Hippocampal formation (tissue), 2 donors: Measurements from ENCODE around the gene SPDEF.

ENCODE experiments used
- DNase-seq, 2 donors: peaks; one replicate each; lab custom pipeline; 2025; lab: John Stamatoyannopoulos, UW

The SPDEF gene

GRCh38 chr6:34514593-34515472 is 41.3 kb downstream of the SPDEF start:
- DNase-seq: peak; percentile 19 to 36

GRCh38 chr6:34514112-34514511 is 42.0 kb downstream of the SPDEF start:
- no peak for DNase-seq

GRCh38 chr6:34513646-34514045 is 42.5 kb downstream of the SPDEF start:
- DNase-seq: no peak

- DNase-seq: no peak
These were observed 43.4 kb downstream of the SPDEF start for GRCh38 chr6:34512738-34513115.

- no peak for DNase-seq
These were observed 44.0 kb downstream of the SPDEF start for GRCh38 chr6:34511915-34512737.

GRCh38 chr6:34511214-34511914 is 44.8 kb downstream of the SPDEF start:
- DNase-seq: no peak

- DNase-seq: no peak
These were observed 45.8 kb downstream of the SPDEF start for GRCh38 chr6:34510299-34510698.

- no peak for DNase-seq
These were observed 46.3 kb downstream of the SPDEF start for GRCh38 chr6:34509782-34510181.

- DNase-seq: no peak
These were observed 47.7 kb downstream of the SPDEF start for GRCh38 chr6:34508425-34508824.

GRCh38 chr6:34506718-34507117 is 49.4 kb downstream of the SPDEF start:
- no peak for DNase-seq

- DNase-seq: no peak
These were observed 58.7 kb downstream of the SPDEF start for GRCh38 chr6:34497411-34497810.

GRCh38 chr6:34496103-34496685 is 59.9 kb downstream of the SPDEF start:
- no peak for DNase-seq

GRCh38 chr6:34494973-34495372 is 61.2 kb downstream of the SPDEF start:
- DNase-seq: no peak

GRCh38 chr6:34493344-34493743 is 62.8 kb downstream of the SPDEF start:
- no peak for DNase-seq

- no peak for DNase-seq
These were observed 65.1 kb downstream of the SPDEF start for GRCh38 chr6:34491091-34491430.

- DNase-seq: no peak
These were observed 65.6 kb downstream of the SPDEF start for GRCh38 chr6:34490390-34491090.

- DNase-seq: no peak
These were observed 66.8 kb downstream of the SPDEF start for GRCh38 chr6:34489207-34489805.
